A549 (cell line): Measurements from ENCODE around the gene LSS.

Experiments
- CEBPB ChIP-seq, 2 experiments: fragments of >200 bp in 1 of 2; sonication (Bioruptor Twin) in 1 of 2; formaldehyde crosslinking in 1 of 2; IDR thresholded peaks; 2 replicates each; pipeline ENCODE4 v1.6.1; 2012 to 2016
- CHD2 ChIP-seq: fragments of 150-350 bp; IDR thresholded peaks from 2 replicates; pipeline ENCODE4 v1.6.1; 2014; ENCODE audit warnings: low read length; ENCODE audit not compliant: partially characterized antibody
- EHMT2 ChIP-seq: fragments of 200-600 bp; sonication (generic); IDR thresholded peaks from 2 replicates; pipeline ENCODE4 v1.6.1; 2016; ENCODE audit warnings: antibody characterized with exemption, low read depth, mild to moderate bottlenecking, moderate library complexity
- EP300 ChIP-seq, 2 experiments: fragments of >200 bp; sonication (Bioruptor Twin); formaldehyde crosslinking; IDR thresholded peaks; 2 replicates in 1 of 2; 3 replicates in 1 of 2; pipeline ENCODE4 v1.6.1; 2016 to 2017
- HOXB13 ChIP-seq: fragments of 250-450 bp; sonication (Bioruptor Pico); IDR thresholded peaks from 2 replicates; pipeline ENCODE4 v1.5.0; 2020; ENCODE audit warnings: low read depth, mild to moderate bottlenecking, moderate library complexity
- JUNB ChIP-seq: fragments of >200 bp; sonication (Bioruptor Twin); formaldehyde crosslinking; IDR thresholded peaks from 2 replicates; pipeline ENCODE4 v1.6.1; 2016
- MAFK ChIP-seq: fragments of 450-650 bp; IDR thresholded peaks from 2 replicates; pipeline ENCODE4 v1.6.1; 2014; ENCODE audit not compliant: partially characterized antibody
- MAZ ChIP-seq: fragments of 150-350 bp; IDR thresholded peaks from 2 replicates; pipeline ENCODE4 v1.6.1; 2014; ENCODE audit warnings: antibody characterized with exemption, low read depth, low read length, borderline replicate concordance
- POLR2A ChIP-seq: IDR thresholded peaks from 2 replicates; pipeline ENCODE4 v1.6.1; 2012; ENCODE audit warnings: mild to moderate bottlenecking, low read length
- RAD21 ChIP-seq, 2 experiments: fragments of >200 bp in 1 of 2; sonication (Bioruptor Twin) in 1 of 2; formaldehyde crosslinking in 1 of 2; IDR thresholded peaks in 1 of 2; conservative IDR thresholded peaks in 1 of 2; 2 replicates in 1 of 2; 3 replicates in 1 of 2; pipeline ENCODE4 v1.6.1; 2012 to 2018; ENCODE audit warnings: inconsistent platforms in 1 of 2
- RFX5 ChIP-seq: fragments of 450-650 bp; IDR thresholded peaks from 2 replicates; pipeline ENCODE4 v1.7.1; 2014; ENCODE audit warnings: antibody characterized with exemption, mild to moderate bottlenecking, moderate library complexity
- SREBF2 ChIP-seq: fragments of 450-650 bp; IDR thresholded peaks from 2 replicates; pipeline ENCODE4 v1.6.1; 2014; ENCODE audit warnings: mild to moderate bottlenecking, moderate library complexity
- TP53 ChIP-seq: fragments of 250-450 bp; sonication (Bioruptor Pico); IDR thresholded peaks from 2 replicates; pipeline ENCODE4 v1.5.0; 2021; ENCODE audit warnings: mild to moderate bottlenecking, moderate library complexity
- TF ChIP-seq, protein P1 (sequence below): fragments of >200 bp; sonication (Bioruptor Twin); formaldehyde crosslinking; IDR thresholded peaks from 3 replicates; pipeline ENCODE4 v1.5.1; 2016

DNA sequence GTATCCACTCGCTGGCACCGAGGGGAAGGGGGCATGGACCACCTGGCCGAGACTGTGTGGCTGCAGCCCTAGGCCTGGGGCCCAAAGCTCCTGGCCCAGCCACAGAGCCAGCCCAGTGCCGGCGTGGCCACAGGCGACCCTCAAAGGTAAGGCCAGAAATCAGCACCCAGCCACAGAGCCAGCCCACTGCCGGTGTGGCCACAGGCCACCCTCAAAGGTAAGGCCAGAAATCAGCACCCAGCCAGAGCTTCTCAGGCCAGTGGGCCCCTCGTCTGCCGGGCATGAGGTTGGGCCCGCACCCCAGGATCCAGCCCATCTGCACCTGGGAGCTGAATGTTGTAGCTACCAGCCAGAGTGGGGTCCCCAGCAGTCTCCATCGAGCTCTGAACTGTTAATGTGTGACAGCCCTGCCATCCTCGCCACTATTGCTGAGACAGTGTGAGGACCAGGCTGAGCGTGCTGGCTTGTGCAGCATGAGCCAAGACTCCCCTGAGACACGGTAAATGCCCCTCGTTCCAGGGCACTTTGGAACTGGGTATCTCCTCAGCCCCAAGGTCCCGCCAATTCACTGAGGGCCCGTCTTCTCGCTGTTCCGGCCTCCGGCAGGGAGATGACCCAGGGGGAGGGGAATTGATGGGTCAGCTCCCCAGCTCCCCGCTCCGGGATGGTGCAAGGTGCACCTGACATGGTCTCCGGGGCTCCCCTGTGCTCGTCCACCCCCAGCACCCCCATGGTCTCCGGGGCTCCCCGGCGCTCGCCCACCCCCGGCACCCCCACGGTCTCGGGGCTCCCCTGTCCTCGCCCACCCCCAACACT, 68.5 kb downstream of the LSS start:
- TF ChIP-seq CHD2 (no peak), RFX5 (no peak), SREBF2 (no peak), EP300 (IDR thresholded peaks at IDR 0.05) (no peak), JUNB (no peak), TP53 (CRISPR knock-in tag) (no peak), MAFK (no peak), HOXB13 (CRISPR knock-in tag) (no peak), CEBPB (IDR thresholded peaks at IDR 0.05) (no peak), POLR2A (no peak), RAD21 (conservative IDR thresholded peaks at IDR 0.05 in 1 of 2, IDR thresholded peaks at IDR 0.05 in 1 of 2) (no peak), MAZ (no peak), EHMT2 (no peak)
- TF ChIP-seq, protein P1, sequence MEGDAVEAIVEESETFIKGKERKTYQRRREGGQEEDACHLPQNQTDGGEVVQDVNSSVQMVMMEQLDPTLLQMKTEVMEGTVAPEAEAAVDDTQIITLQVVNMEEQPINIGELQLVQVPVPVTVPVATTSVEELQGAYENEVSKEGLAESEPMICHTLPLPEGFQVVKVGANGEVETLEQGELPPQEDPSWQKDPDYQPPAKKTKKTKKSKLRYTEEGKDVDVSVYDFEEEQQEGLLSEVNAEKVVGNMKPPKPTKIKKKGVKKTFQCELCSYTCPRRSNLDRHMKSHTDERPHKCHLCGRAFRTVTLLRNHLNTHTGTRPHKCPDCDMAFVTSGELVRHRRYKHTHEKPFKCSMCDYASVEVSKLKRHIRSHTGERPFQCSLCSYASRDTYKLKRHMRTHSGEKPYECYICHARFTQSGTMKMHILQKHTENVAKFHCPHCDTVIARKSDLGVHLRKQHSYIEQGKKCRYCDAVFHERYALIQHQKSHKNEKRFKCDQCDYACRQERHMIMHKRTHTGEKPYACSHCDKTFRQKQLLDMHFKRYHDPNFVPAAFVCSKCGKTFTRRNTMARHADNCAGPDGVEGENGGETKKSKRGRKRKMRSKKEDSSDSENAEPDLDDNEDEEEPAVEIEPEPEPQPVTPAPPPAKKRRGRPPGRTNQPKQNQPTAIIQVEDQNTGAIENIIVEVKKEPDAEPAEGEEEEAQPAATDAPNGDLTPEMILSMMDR, result no peak
